GM12878 (cell line): ENCODE data around the gene GTF2IRD1. TPM values are rescaled to one million over a fixed set of nuclear protein-coding genes. Genes with fewer than 3 reads are reported as not detected.
"Not testable (repeated sequence)": the region's sequence is repeated elsewhere in the genome, so short reads cannot be mapped to it uniquely, and the experiment has no call there.

Experiments
- ATAC-seq: fragments of 200-7000 bp; cut with Tn5 transposase; 3 replicates; pipeline ENCODE4 v1.9.1; 2020; ENCODE audit warnings: mild to moderate bottlenecking, moderate library complexity
- BruUV-seq: library from RNA; stranded (reverse); fragments of 400-500 nt; replicated peaks from 2 replicates; lab custom pipeline; 2021; lab: Mats Ljungman, UMichigan
- CTCF ChIA-PET: fragments of 300-600 bp; sonication (Branson Sonifier 250); formaldehyde crosslinking; extraction: SDS; loops from one replicate; lab custom pipeline; 2021; ENCODE audit warnings: inconsistent platforms; lab: Yijun Ruan, JAX
- POLR2A ChIA-PET: fragments of 350-600 bp; formaldehyde crosslinking; extraction: SDS; loops from one replicate; lab custom pipeline; 2021; ENCODE audit warnings: inconsistent platforms; lab: Charles Lee
- RAD21 ChIA-PET: fragments of 300-600 bp; sonication (Branson Sonifier 250); formaldehyde crosslinking; loops from one replicate; lab custom pipeline; 2023; ENCODE audit warnings: antibody characterized with exemption; ENCODE audit not compliant: unreplicated experiment; lab: Charles Lee
- SMC1A ChIA-PET: fragments of 300-600 bp; sonication (Branson Sonifier 250); formaldehyde crosslinking; loops from one replicate; lab custom pipeline; 2023; ENCODE audit not compliant: unreplicated experiment, uncharacterized antibody; lab: Charles Lee
- DNase-seq: peaks from one replicate; pipeline ENCODE4 v3.0.0-alpha.2; 2011; ENCODE audit warnings: low read depth, low spot score
- FAIRE-seq: peaks from 3 replicates; lab custom pipeline; 2011; peaks lifted over from hg19 to GRCh38; lab: Jason Lieb, UNC
- H2AFZ ChIP-seq: 2 replicates; pipeline ENCODE4 v1.6.0; 2011; ENCODE audit warnings: low read depth, low read length, control low read depth; ENCODE audit not compliant: control insufficient read depth
- H3K27ac ChIP-seq: 2 replicates; pipeline ENCODE4 v1.5.1; 2011; ENCODE audit warnings: control low read depth; ENCODE audit not compliant: control insufficient read depth, insufficient read depth
- H3K27me3 ChIP-seq, 2 experiments: replicated peaks in 1 of 2; 2 replicates each; pipeline versions ENCODE4 v1.6.0 to v1.6.1; 2011; ENCODE audit warnings: low read length in 1 of 2; ENCODE audit not compliant: control insufficient read depth in 2 of 2, insufficient read depth in 2 of 2
- H3K36me3 ChIP-seq, 2 experiments: 2 replicates each; pipeline ENCODE4 v1.5.1; 2011; ENCODE audit warnings: low read length in 1 of 2; ENCODE audit not compliant: control insufficient read depth in 2 of 2, insufficient read depth in 2 of 2
- H3K4me1 ChIP-seq: 2 replicates; pipeline ENCODE4 v1.6.1; 2011; ENCODE audit warnings: mild to moderate bottlenecking, low read length, moderate library complexity, mixed read lengths; ENCODE audit not compliant: control insufficient read depth, insufficient read depth
- H3K4me2 ChIP-seq: 2 replicates; pipeline ENCODE4 v1.6.0; 2011; ENCODE audit warnings: control low read depth; ENCODE audit not compliant: control insufficient read depth, insufficient read depth
- H3K4me3 ChIP-seq: fragments of 200-600 bp; sonication (generic); 2 replicates; pipeline ENCODE4 v1.5.1; 2016
- H3K79me2 ChIP-seq: 2 replicates; pipeline ENCODE4 v1.6.0; 2011; ENCODE audit warnings: low read length; ENCODE audit not compliant: control insufficient read depth, insufficient read depth
- H3K9ac ChIP-seq: 2 replicates; pipeline ENCODE4 v1.8.0; 2011; ENCODE audit warnings: low read length, control low read depth, mixed read lengths; ENCODE audit not compliant: control insufficient read depth, insufficient read depth
- H3K9me3 ChIP-seq: replicated peaks from 3 replicates; pipeline ENCODE4 v1.5.1; 2011; ENCODE audit warnings: mild to moderate bottlenecking, low read length; ENCODE audit not compliant: control insufficient read depth, insufficient read depth
- H4K20me1 ChIP-seq: 2 replicates; pipeline ENCODE4 v1.6.0; 2011; ENCODE audit not compliant: control insufficient read depth, insufficient read depth
- ATF7 ChIP-seq: fragments of 450-650 bp; IDR thresholded peaks from 2 replicates; pipeline ENCODE4 v1.6.1; 2016; ENCODE audit warnings: low read depth, mild to moderate bottlenecking
- IKZF1 ChIP-seq: fragments of 450-650 bp; conservative IDR thresholded peaks from 2 replicates; pipeline ENCODE4 v1.6.1; 2017; ENCODE audit warnings: antibody characterized with exemption, mild to moderate bottlenecking
- RAD51 ChIP-seq: fragments of 450-650 bp; IDR thresholded peaks from 2 replicates; pipeline ENCODE4 v1.6.1; 2016; ENCODE audit warnings: moderate library complexity, mild to moderate bottlenecking, inconsistent platforms
- SMARCA5 ChIP-seq: fragments of 450-650 bp; IDR thresholded peaks from 2 replicates; pipeline ENCODE4 v1.6.1; 2017; ENCODE audit warnings: mild to moderate bottlenecking
- WGBS: methylation state at CpG from one replicate; pipeline ENCODE4 v1.1.6; 2016; ENCODE audit warnings: low lambda C conversion rate; ENCODE audit not compliant: insufficient replicate concordance, insufficient coverage; ENCODE audit errors: missing lambda C conversion rate; 5-methylcytosine and 5-hydroxymethylcytosine counted together
- in situ Hi-C: fragments of 300-500 bp; cut with MboI; formaldehyde crosslinking; loops from 9 replicates; pipeline ENCODE4 v1.14.3; 2018; ENCODE audit warnings: mixed read lengths
- intact Hi-C: fragments of 100-400 bp; cut with micrococcal nuclease; formaldehyde crosslinking; loops from one replicate; pipeline ENCODE4 v1.14.2; 2022; ENCODE audit not compliant: unreplicated experiment
- polyA plus RNA-seq, 11 experiments: library from polyadenylated mRNA; depleted of rRNA in 4 of 11; unstranded in 6 of 11; stranded (reverse) in 5 of 11; fragments of >200 nt; fragmentation: Nextera tagmentation in 4 of 11; fragmentation: Illumina TruSeq in 1 of 11; extraction: Ambion mirVana in 4 of 11; extraction: Trizol in 1 of 11; gene quantifications; 1 replicate in 1 of 11; 2 replicates in 10 of 11; pipeline versions ENCODE4 v1.2.1 to v1.2.3, GENCODE V29; 2011 to 2016; ENCODE audit warnings: inconsistent platforms in 2 of 11, missing spikeins in 2 of 11, low read depth in 1 of 11
- total RNA-seq, 4 experiments: library from RNA; depleted of rRNA in 3 of 4; stranded (reverse); fragments of >200 nt in 3 of 4; fragmentation: Illumina TruSeq in 1 of 4; extraction: Trizol in 1 of 4; gene quantifications; 2 replicates each; pipeline versions ENCODE4 v1.2.1 to v1.2.3, GENCODE V29; 2013 to 2021
- TF ChIP-seq, protein P1 (sequence below): fragments of 450-650 bp; IDR thresholded peaks from 2 replicates; pipeline ENCODE4 v1.6.1; 2016; ENCODE audit warnings: mild to moderate bottlenecking

Gene GTF2IRD1
- total and polyA plus RNA-seq, 10 of the 15 experiments (the other 5 are each of a cell fraction or from before 2014, with no cell fraction given) = 0.48 to 3.0 (median 1.3) TPM

DNA sequence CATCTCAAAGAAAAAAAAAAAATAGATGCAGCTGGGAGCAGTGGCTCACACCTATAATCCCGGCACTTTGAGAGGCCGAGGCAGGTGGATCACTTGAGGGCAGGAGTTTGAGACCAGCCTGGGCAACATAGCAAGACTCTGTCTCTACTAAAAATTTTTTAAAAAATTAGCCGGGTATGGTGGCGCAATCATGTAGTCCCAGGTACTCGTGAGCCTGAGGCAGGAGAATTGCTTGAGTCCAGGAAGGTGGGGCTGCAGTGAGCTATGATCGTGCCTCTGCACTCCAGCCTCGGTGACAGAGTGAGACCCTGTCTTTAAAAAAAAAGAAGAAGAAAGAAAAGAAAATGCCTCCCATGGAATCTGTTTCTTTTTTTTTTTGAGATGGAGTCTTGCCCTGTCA lies 31.9 kb downstream of the GTF2IRD1 start (continued):
- TF ChIP-seq ATF7 (no peak), IKZF1 (no peak), RAD51 (no peak), SMARCA5 (no peak)
- TF ChIP-seq, protein P1, sequence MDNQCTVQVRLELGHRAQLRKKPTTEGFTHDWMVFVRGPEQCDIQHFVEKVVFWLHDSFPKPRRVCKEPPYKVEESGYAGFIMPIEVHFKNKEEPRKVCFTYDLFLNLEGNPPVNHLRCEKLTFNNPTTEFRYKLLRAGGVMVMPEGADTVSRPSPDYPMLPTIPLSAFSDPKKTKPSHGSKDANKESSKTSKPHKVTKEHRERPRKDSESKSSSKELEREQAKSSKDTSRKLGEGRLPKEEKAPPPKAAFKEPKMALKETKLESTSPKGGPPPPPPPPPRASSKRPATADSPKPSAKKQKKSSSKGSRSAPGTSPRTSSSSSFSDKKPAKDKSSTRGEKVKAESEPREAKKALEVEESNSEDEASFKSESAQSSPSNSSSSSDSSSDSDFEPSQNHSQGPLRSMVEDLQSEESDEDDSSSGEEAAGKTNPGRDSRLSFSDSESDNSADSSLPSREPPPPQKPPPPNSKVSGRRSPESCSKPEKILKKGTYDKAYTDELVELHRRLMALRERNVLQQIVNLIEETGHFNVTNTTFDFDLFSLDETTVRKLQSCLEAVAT = no peak

GRCh38 chr7:74488518-74489030 lies 34.9 kb downstream of the GTF2IRD1 start:
- H3K4me1 ChIP-seq, H4K20me1 ChIP-seq, SMC1A ChIA-PET, H3K9me3 ChIP-seq, RAD21 ChIA-PET, H3K27me3 ChIP-seq, CTCF ChIA-PET, ATAC-seq, H3K4me2 ChIP-seq, BruUV-seq, H3K36me3 ChIP-seq, POLR2A ChIA-PET, H3K4me3 ChIP-seq, in situ Hi-C loops, H2AFZ ChIP-seq, H3K9ac ChIP-seq, FAIRE-seq, H3K27ac ChIP-seq, intact Hi-C loops, DNase-seq, H3K79me2 ChIP-seq: not testable (repeated sequence)
- WGBS = 52% methylated on average over 8 of the region's 8 CpGs
